GM12891 (cell line): Measurements from ENCODE around the gene LHFPL3.

Experiments used
- DNase-seq: peaks from one replicate; pipeline ENCODE4 v3.0.0; 2011; ENCODE audit warnings: low spot score; ENCODE audit not compliant: insufficient read length
- FAIRE-seq: peaks from 2 replicates; lab custom pipeline; 2011; peaks lifted over from hg19 to GRCh38; lab: Jason Lieb, UNC
- PAX5 ChIP-seq: IDR thresholded peaks from 2 replicates; pipeline ENCODE4 v1.6.1; 2011; ENCODE audit warnings: low read length, moderate library complexity, mild to moderate bottlenecking; ENCODE audit not compliant: insufficient read depth, severe bottlenecking
- POLR2A ChIP-seq: IDR thresholded peaks from 2 replicates; pipeline ENCODE4 v1.6.1; 2011; ENCODE audit warnings: low read depth, low read length, control low read depth
- POLR2AphosphoS5 ChIP-seq: IDR thresholded peaks from 2 replicates; pipeline ENCODE4 v1.6.1; 2011; ENCODE audit warnings: low read depth, low read length, control low read depth
- POU2F2 ChIP-seq: IDR thresholded peaks from 2 replicates; pipeline ENCODE4 v1.6.1; 2011; ENCODE audit warnings: low read depth, mild to moderate bottlenecking, control low read depth, low read length, moderate library complexity
- SPI1 ChIP-seq: IDR thresholded peaks from 2 replicates; pipeline ENCODE4 v1.6.1; 2011; ENCODE audit warnings: low read depth, low read length, control low read depth
- TAF1 ChIP-seq: IDR thresholded peaks from 2 replicates; pipeline ENCODE4 v1.6.1; 2011; ENCODE audit warnings: low read depth, low read length, control low read depth

Gene LHFPL3

DNA sequence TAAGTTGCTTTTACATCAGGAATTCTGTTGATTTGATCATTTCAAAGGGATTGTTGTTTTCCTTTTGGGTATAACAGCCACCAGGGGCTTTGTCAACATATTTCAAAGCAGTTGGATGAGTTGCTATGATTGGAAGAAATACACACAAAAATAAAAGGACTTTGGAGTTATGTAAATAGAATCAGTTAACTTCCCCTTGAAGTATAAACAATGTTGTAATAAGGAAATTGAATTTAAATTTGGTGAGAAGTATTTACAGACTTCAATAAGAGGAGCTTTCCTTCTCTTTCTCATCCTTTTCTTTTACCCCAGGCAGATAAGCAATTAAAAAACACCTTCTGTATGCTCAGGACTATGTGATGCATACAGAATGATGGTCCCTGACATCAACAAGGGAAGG lies 199.7 kb downstream of the LHFPL3 start:
- FAIRE-seq (no peak), DNase-seq (no peak)
- no peak for TF ChIP-seq POLR2AphosphoS5
- no peak for TF ChIP-seq PAX5
- no peak for TF ChIP-seq POU2F2
- TF ChIP-seq TAF1 = no peak
- no peak for TF ChIP-seq SPI1
- TF ChIP-seq POLR2A = no peak

DNA sequence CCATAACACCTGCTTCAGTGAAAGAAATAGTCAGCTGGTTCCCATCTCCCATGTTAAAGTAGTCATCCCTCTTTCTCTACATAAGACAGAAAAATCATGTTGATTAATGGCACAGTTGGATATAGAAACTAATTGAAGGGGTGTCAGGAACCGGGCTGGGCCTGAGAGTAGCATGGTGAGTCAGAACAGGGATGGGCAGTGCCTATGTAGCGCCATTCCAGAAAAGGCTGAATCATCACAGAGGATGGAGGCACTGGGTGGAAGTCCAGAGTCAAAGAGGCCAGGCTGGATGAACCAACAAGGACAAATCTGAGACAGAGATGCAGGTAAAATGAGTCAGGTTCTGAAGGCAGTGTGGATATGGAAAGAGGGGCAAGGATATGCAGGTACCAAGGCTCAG lies 201.2 kb downstream of the LHFPL3 start:
- FAIRE-seq = no peak
- DNase-seq = no peak
- TF ChIP-seq POU2F2 (no peak), SPI1 (no peak), TAF1 (no peak), POLR2A (no peak), POLR2AphosphoS5 (no peak), PAX5 (no peak)

DNA sequence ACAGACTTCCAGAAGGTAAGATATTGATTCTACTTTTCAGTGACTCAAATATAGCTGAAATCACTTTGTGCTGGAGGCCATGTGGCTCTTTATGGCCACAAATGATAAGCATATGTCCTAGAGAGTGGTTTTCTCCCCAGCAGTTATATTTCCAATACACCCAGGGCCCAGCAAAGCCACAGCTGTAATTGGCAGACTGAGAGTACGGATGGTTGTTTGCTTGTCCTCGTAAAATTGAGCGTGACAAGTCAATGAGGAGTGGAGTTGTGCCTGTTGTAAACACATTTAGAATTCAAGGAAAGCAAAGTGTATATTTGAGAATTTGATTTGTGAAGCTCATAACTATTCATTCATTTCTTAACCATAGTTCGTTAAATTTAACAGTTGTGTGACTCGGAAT lies 201.8 kb downstream of the LHFPL3 start:
- FAIRE-seq = no peak
- DNase-seq = no peak
- no peak for TF ChIP-seq POU2F2
- no peak for TF ChIP-seq SPI1

DNA sequence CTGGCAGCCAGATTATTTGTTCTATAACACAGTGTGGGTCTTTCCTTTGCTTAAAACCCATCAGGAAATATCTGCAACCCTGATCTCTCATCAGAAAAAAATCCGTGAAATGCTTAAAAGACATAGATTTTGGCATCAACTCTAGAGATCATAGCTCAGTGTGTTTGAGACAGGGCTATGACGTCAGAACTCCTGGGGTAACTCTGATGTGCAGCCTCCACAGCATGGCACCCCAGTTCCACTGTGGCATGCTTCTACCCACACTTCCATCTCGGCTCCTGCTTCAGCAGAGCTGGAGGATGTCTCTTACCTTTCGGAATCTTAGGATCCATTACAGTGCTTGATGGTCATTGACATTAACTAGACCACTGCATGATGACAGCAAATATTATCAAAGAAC lies 205.7 kb downstream of the LHFPL3 start:
- TF ChIP-seq TAF1 (no peak), SPI1 (no peak), POLR2AphosphoS5 (no peak), PAX5 (no peak), POU2F2 (no peak), POLR2A (no peak)
- no peak for FAIRE-seq
- DNase-seq = no peak

DNA sequence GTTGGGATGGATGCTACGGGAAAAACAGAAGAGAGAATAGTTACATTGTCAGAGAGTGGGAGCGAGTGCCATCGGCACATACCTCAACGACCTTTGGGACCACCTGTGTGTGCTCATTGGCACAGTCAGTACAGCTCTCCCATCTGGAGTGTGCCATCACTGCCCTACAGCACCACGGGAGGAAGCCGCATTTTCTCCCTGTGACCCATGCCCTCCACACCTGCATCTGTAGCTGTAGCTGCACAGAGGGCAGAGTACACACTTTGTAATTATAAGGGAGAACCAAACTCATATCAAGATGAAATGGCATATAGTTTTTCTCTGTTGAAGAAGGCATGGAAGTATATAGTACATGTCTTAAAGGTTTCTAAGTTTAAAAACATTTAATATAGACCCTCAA lies 207.4 kb downstream of the LHFPL3 start:
- TF ChIP-seq POU2F2 (no peak), POLR2A (no peak), TAF1 (no peak), PAX5 (no peak), SPI1 (no peak), POLR2AphosphoS5 (no peak)
- FAIRE-seq (no peak), DNase-seq (no peak)

DNA sequence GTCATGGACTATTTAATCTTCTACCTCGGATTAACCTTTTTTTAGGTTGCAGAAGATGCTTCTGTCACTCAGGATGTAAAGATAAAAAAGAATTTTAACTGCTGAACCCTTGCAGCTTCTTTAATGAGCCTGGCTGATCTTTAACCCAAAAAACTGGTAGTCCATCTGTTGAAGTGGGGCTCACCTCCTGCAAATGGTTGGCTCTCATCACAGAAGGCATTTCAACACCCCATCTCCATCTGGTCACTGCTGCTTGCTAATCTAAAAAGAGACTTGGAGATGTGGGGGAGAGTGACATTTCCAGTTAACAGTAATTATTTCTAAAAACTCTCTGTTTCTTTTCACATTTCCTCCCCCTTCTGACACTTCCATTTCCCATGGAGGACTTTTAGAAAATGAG lies 208.6 kb downstream of the LHFPL3 start:
- FAIRE-seq (no peak), DNase-seq (no peak)
- no peak for TF ChIP-seq PAX5
- no peak for TF ChIP-seq POLR2AphosphoS5
- TF ChIP-seq POU2F2 = no peak

DNA sequence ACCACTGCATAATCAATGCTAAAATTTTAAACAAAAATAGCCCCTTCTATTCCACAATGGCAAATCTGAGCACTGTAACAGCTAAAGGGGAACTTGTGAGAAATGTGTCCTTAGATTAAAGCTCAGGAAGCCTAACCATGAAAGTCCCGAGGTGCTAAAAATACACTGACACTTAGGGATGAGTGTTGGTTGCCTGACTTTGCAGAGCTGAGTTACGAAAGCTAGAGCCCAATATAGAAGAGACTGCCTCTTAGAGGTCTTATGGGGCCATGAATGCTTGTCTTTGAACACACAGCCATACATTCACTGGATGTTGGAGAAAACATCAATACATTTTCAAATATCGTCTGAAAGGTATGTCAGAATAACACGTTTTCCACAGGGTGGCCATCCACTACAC lies 209.7 kb downstream of the LHFPL3 start:
- no peak for FAIRE-seq
- TF ChIP-seq POU2F2 (no peak), PAX5 (no peak), SPI1 (no peak), POLR2AphosphoS5 (no peak), POLR2A (no peak), TAF1 (no peak)
- DNase-seq = no peak

DNA sequence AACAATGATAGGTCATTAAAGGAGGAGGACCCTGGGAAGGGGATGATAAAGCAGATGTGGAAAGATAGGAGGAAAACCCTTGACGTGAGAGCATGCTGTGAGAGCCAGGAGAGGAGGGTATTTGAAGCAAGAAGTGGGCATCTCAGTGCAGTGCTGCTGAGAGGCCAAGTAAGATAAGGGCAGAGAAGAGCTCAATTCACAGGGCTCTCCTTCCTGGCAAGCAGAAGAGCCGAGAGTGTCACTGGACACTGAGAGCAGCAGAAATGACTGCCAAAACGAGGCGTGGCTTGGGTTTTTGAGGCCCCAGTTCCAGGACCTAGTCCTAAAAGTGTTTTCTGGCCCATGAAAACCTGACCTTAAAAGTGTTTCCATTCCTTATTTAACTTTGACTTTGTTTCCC lies 213.5 kb downstream of the LHFPL3 start:
- FAIRE-seq = no peak
- no peak for DNase-seq
- TF ChIP-seq POLR2AphosphoS5 (no peak), PAX5 (no peak)

DNA sequence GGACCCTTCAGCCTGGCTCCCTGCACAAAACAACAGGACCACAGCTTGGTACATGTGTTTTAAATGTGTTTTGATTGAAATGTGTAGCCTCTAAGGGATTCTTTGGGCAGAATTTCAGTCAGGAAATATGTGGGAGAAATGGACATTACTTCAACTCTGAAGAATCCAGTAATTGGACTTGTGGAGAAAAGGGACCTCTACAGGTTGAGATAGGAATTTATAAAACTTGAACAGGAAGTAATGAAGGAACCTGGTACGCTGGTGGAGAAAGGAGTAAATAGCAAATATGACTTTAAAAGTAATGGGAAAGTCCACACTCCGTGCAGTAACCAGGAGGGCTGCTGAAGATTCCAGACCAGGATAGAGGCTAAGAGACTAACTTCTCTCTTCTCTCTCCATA lies 220.5 kb downstream of the LHFPL3 start:
- no peak for TF ChIP-seq SPI1
- TF ChIP-seq POU2F2 = no peak
- TF ChIP-seq POLR2A = no peak
- TF ChIP-seq PAX5 = no peak
- TF ChIP-seq TAF1 = no peak
- no peak for TF ChIP-seq POLR2AphosphoS5

DNA sequence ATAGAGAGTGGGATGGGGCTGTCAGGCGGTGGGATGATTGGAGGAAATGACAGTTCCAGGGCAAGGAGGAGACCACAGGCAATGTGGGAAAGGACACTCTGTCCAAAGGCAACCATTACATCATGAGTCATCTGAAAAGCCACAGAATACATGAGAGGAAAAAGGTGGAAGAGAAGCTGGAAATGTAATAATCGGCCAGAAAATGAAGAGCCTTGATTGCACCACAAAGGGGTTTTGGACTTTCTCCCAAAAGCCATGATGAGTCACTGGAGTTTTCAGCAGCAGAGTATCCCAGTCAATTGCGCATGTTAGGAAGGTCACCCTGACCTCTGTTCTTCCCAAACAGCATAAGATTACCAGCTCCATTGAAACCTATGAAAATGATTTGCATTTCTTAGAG lies 222.0 kb downstream of the LHFPL3 start:
- DNase-seq (no peak), FAIRE-seq (no peak)
- TF ChIP-seq PAX5 = no peak
- no peak for TF ChIP-seq POLR2AphosphoS5
- no peak for TF ChIP-seq SPI1
- TF ChIP-seq TAF1 = no peak
- no peak for TF ChIP-seq POLR2A
- no peak for TF ChIP-seq POU2F2

More for the DNA sequence above, 220.5 kb downstream of the LHFPL3 start:
- no peak for FAIRE-seq
- no peak for DNase-seq

DNA sequence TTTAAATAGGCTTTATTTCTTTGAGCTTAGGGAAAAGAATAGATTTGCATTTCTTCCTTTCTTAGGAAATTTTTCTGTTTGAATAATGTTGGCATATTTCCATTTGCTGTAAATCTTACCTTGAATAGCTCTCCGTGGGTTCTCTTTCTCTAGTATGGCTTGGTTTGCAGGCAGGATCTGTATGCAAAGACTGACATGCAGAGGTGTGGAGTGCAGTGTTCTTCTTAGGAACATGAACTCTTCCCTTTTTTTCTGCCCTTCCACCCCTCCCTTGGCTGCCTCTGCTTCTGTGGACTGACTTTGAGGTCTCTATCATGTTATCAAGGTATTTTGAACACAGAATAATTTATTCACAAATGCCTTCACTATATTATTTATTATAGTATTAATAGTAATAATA lies 222.8 kb downstream of the LHFPL3 start:
- DNase-seq = no peak
- no peak for TF ChIP-seq POLR2AphosphoS5
- TF ChIP-seq POU2F2 = no peak
- TF ChIP-seq PAX5 = no peak
- FAIRE-seq = no peak

DNA sequence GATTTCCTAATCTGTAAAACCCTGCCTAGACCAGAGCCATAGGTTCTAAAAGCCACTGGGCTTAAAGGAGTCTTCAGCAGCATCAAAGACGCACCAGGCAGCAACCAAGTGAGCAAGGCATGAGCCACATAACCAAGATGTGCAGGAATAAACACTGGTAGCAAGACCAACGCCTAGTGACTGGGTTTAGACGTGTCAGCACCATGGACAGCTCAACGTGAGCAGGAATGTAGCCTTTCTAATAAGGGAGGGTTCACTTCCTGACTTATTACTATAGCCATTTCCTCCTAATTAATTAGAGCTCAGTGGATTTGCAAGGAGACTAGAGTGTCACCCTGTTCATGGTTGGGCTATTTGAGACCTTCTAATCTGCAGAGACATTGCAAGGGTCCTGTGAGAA lies 223.7 kb downstream of the LHFPL3 start:
- peak; percentile 3 for DNase-seq
- FAIRE-seq = peak; percentile 9
- TF ChIP-seq TAF1 (no peak), POU2F2 (no peak), SPI1 (no peak), POLR2AphosphoS5 (no peak), PAX5 (no peak), POLR2A (no peak)
